SK-N-SH (cell line): Measurements from ENCODE around the gene ADAMTSL5. TPM values are rescaled to one million over a fixed set of nuclear protein-coding genes. Genes with fewer than 3 reads are reported as not detected.
"Not testable (repeated sequence)": the region's sequence is repeated elsewhere in the genome, so short reads cannot be mapped to it uniquely, and the experiment has no call there.

Experiments
- CTCF ChIA-PET: fragments of 300-600, 350-600 bp; formaldehyde crosslinking; extraction: SDS; loops from one replicate; lab custom pipeline; 2021; lab: Yijun Ruan, JAX
- POLR2A ChIA-PET: fragments of 350-600 bp; sonication (Branson Sonifier 250); formaldehyde crosslinking; extraction: SDS; loops from one replicate; lab custom pipeline; 2020; ENCODE audit warnings: antibody characterized with exemption, inconsistent platforms; lab: Yijun Ruan, JAX
- DNase-seq: peaks from one replicate; pipeline ENCODE4 v3.0.0; 2012
- H2AFZ ChIP-seq: fragments of 200-600 bp; sonication (generic); 2 replicates; pipeline ENCODE4 v1.8.1; 2016; ENCODE audit warnings: antibody characterized with exemption, mild to moderate bottlenecking, low read depth
- H3F3A ChIP-seq: fragments of 200-600 bp; sonication (generic); replicated peaks from 2 replicates; pipeline ENCODE3; 2016; ENCODE audit warnings: antibody characterized with exemption, mild to moderate bottlenecking; ENCODE audit not compliant: insufficient read depth
- H3K27ac ChIP-seq, 2 experiments: fragments of 200-500 bp in 1 of 2; fragments of 200-600 bp in 1 of 2; sonication (Bioruptor generic) in 1 of 2; sonication (generic), shearing (Covaris generic) in 1 of 2; 2 replicates each; pipeline versions ENCODE4 v1.5.1 to v1.6.1; 2014 to 2016; ENCODE audit warnings: low read depth in 2 of 2, inconsistent platforms in 1 of 2, low read length in 1 of 2, mild to moderate bottlenecking in 1 of 2, mixed read lengths in 1 of 2
- H3K27me3 ChIP-seq: fragments of 200-600 bp; sonication (generic), shearing (Covaris generic); 2 replicates; pipeline ENCODE4 v1.6.1; 2016; ENCODE audit warnings: mixed run types; ENCODE audit not compliant: insufficient read depth
- H3K36me3 ChIP-seq, 2 experiments: fragments of 200-500 bp in 1 of 2; fragments of 200-600 bp in 1 of 2; sonication (Bioruptor generic) in 1 of 2; sonication (generic) in 1 of 2; replicated peaks in 1 of 2; 2 replicates each; pipeline versions ENCODE3 to v1.5.1; 2014 to 2016; ENCODE audit warnings: low read length in 1 of 2, mild to moderate bottlenecking in 1 of 2; ENCODE audit not compliant: insufficient read depth in 2 of 2, control insufficient read depth in 1 of 2
- H3K4me1 ChIP-seq, 2 experiments: fragments of 200-500 bp in 1 of 2; fragments of 200-600 bp in 1 of 2; sonication (Bioruptor generic) in 1 of 2; sonication (generic), shearing (Covaris generic) in 1 of 2; 2 replicates each; pipeline versions ENCODE4 v1.5.1 to v1.6.1; 2014 to 2016; ENCODE audit warnings: low read depth in 1 of 2, low read length in 1 of 2, mixed run types in 1 of 2; ENCODE audit not compliant: insufficient read depth in 2 of 2, control insufficient read depth in 1 of 2
- H3K4me2 ChIP-seq: fragments of 200-600 bp; sonication (generic), shearing (Covaris generic); 2 replicates; pipeline ENCODE4 v1.6.1; 2017; ENCODE audit warnings: mixed run types
- H3K4me3 ChIP-seq, 2 experiments: fragments of 200-500 bp in 1 of 2; fragments of 200-600 bp in 1 of 2; sonication (Bioruptor generic) in 1 of 2; sonication (generic), shearing (Covaris generic) in 1 of 2; 2 replicates each; pipeline versions ENCODE4 v1.5.1 to v1.8.1; 2014 to 2016; ENCODE audit warnings: low read depth in 2 of 2, inconsistent platforms in 1 of 2, low read length in 1 of 2, mild to moderate bottlenecking in 1 of 2, mixed read lengths in 1 of 2, moderate library complexity in 1 of 2
- H3K79me2 ChIP-seq: fragments of 200-600 bp; sonication (generic); 2 replicates; pipeline ENCODE4 v1.8.1; 2017; ENCODE audit warnings: mild to moderate bottlenecking; ENCODE audit not compliant: insufficient read depth
- H3K9ac ChIP-seq: fragments of 200-600 bp; sonication (generic); 2 replicates; pipeline ENCODE4 v1.6.1; 2017; ENCODE audit warnings: mixed run types
- H3K9me2 ChIP-seq: fragments of 200-600 bp; sonication (generic); 2 replicates; pipeline ENCODE4 v1.6.1; 2017; ENCODE audit warnings: mixed run types
- H3K9me3 ChIP-seq: fragments of 200-600 bp; sonication (generic); 2 replicates; pipeline ENCODE4 v1.6.1; 2017; ENCODE audit warnings: mixed run types, mild to moderate bottlenecking, moderate library complexity
- H4K20me1 ChIP-seq: fragments of 200-600 bp; sonication (generic); 2 replicates; pipeline ENCODE4 v1.6.1; 2017; ENCODE audit warnings: mild to moderate bottlenecking, mixed run types; ENCODE audit not compliant: insufficient read depth
- CHD2 ChIP-seq: fragments of 150-350 bp; IDR thresholded peaks from 2 replicates; pipeline ENCODE4 v1.6.1; 2018; ENCODE audit warnings: low read length; ENCODE audit not compliant: partially characterized antibody
- ELF1 ChIP-seq: IDR thresholded peaks from 2 replicates; pipeline ENCODE4 v1.4.0; 2012
- FOXJ3 ChIP-seq: sonication (generic); formaldehyde crosslinking; IDR thresholded peaks from 2 replicates; pipeline ENCODE4 v1.5.1; 2020; ENCODE audit warnings: mild to moderate bottlenecking, missing genetic modification reagents
- JUND ChIP-seq: IDR thresholded peaks from 2 replicates; pipeline ENCODE4 v1.4.0; 2012
- MEF2A ChIP-seq: IDR thresholded peaks from 2 replicates; pipeline ENCODE4 v1.4.0; 2012; ENCODE audit warnings: low read depth, borderline replicate concordance
- POLR2AphosphoS5 ChIP-seq: IDR thresholded peaks from 2 replicates; pipeline ENCODE4 v1.6.1; 2012; ENCODE audit warnings: low read depth, low read length
- RAD21 ChIP-seq: IDR thresholded peaks from 2 replicates; pipeline ENCODE4 v1.6.1; 2012; ENCODE audit warnings: mild to moderate bottlenecking, low read length
- SMC3 ChIP-seq: IDR thresholded peaks from 2 replicates; pipeline ENCODE4 v1.6.1; 2012; ENCODE audit warnings: low read depth, low read length, improper control_type of control experiment
- ZBTB33 ChIP-seq: IDR thresholded peaks from 2 replicates; pipeline ENCODE4 v1.4.0; 2012; ENCODE audit warnings: low read depth, borderline replicate concordance
- WGBS: methylation state at CpG from one replicate; pipeline ENCODE4 v1.1.6; 2017; ENCODE audit warnings: low lambda C conversion rate; 5-methylcytosine and 5-hydroxymethylcytosine counted together
- polyA plus RNA-seq, 3 experiments: library from polyadenylated mRNA; depleted of rRNA; stranded (reverse); fragments of >200 nt; gene quantifications; 2 replicates each; pipeline ENCODE4 v1.2.3, GENCODE V29; 2012
- TF ChIP-seq, protein P1 (sequence below): IDR thresholded peaks from 2 replicates; pipeline ENCODE4; 2012

The ADAMTSL5 gene
- polyA plus RNA-seq, 1 of the 3 experiments (the other 2 are of a cell fraction): 5.7 TPM

DNA sequence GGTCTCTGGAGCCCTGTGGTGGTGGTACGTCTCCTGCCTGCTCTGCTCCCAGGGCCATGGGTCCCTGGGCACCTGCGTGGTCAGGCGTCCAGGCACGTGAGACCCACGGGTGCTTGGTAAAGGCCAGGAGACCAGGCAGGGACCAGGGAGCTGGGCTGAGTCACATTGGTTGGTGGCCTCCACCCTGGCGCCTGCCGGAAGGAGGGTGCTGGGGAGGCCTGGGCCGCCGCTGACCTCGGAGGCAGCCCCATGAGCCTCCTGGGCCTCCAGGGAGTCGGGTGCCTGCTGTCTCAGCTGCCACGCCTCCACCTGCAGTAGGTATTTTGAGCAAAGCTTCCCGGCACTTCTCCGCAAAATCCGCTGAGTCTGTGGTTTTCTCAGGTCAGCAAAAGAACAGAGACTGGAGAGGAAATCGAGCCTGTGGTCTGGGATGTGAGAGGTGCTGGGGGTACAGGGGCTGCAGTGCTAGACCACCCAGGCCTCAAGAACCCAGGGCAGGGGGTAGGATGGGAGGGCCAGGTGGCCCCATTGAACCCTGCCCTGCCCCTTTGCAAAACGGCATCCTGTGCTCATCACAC lies 7.5 kb upstream of the ADAMTSL5 start:
- H3F3A ChIP-seq: peaks cover 6% of the 10 kb centered on the region
- H3K27ac ChIP-seq: no peak overlapping the region
- no peak overlapping the region for H3K4me3 ChIP-seq
- no peak overlapping the region for H3K9ac ChIP-seq
- no peak overlapping the region for H3K4me2 ChIP-seq
- no peaks in the 10 kb centered on the region for H4K20me1 ChIP-seq
- no peaks in the 10 kb centered on the region for H3K9me3 ChIP-seq
- no peaks in the 10 kb centered on the region for H3K9me2 ChIP-seq
- CTCF ChIA-PET: interaction anchor here (1.5 kb wide), 1 partner anchor 26 kb away, joined by 5 read pairs; no protein-coding TSS in a partner anchor
- WGBS: 47% methylated on average over 6 of the region's 17 CpGs
- H3K79me2 ChIP-seq: no peaks in the 10 kb centered on the region
- POLR2A ChIA-PET: no interaction called here
- no peaks in the 10 kb centered on the region for H3K4me1 ChIP-seq
- H3K36me3 ChIP-seq: no peaks in the 10 kb centered on the region
- H3K27me3 ChIP-seq: peaks cover 25% of the 10 kb centered on the region
- DNase-seq: no peak
- H2AFZ ChIP-seq: no peak overlapping the region
- TF ChIP-seq, protein P1, sequence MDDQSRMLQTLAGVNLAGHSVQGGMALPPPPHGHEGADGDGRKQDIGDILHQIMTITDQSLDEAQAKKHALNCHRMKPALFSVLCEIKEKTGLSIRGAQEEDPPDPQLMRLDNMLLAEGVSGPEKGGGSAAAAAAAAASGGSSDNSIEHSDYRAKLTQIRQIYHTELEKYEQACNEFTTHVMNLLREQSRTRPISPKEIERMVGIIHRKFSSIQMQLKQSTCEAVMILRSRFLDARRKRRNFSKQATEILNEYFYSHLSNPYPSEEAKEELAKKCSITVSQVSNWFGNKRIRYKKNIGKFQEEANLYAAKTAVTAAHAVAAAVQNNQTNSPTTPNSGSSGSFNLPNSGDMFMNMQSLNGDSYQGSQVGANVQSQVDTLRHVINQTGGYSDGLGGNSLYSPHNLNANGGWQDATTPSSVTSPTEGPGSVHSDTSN: no peak
- no peak for TF ChIP-seq CHD2
- TF ChIP-seq ZBTB33: no peak
- TF ChIP-seq POLR2AphosphoS5: no peak
- TF ChIP-seq FOXJ3 (CRISPR knock-in tag): no peak
- no peak for TF ChIP-seq MEF2A
- no peak for TF ChIP-seq RAD21
- no peak for TF ChIP-seq JUND
- no peak for TF ChIP-seq SMC3
- TF ChIP-seq ELF1: no peak
- TF ChIP-seq, all 33 proteins: peak for 0

- H3K4me1 ChIP-seq, H3K27ac ChIP-seq, H3F3A ChIP-seq, H2AFZ ChIP-seq, H3K36me3 ChIP-seq, POLR2A ChIA-PET, DNase-seq, H3K79me2 ChIP-seq, H3K9me3 ChIP-seq, H4K20me1 ChIP-seq, H3K4me2 ChIP-seq, H3K4me3 ChIP-seq, H3K9ac ChIP-seq, H3K9me2 ChIP-seq: not testable (repeated sequence)
- CTCF ChIA-PET: interaction anchor here (1.5 kb wide), 1 partner anchor 26 kb away, joined by 5 read pairs; no protein-coding TSS in a partner anchor
- peaks cover 20% of the 10 kb centered on the region for H3K27me3 ChIP-seq
- 56% methylated on average over 4 of the region's 8 CpGs for WGBS
Observed at GRCh38 chr19:1519802-1520201, 7.0 kb upstream of the ADAMTSL5 start.
